Duodenal mucosa (tissue), 2 donors: ENCODE measurements around the gene SLC38A2.

ENCODE experiments used
- H3K27ac ChIP-seq: one replicate; pipeline ENCODE4 v1.7.0; 2013; ENCODE audit warnings: low read depth, low read length
- H3K27me3 ChIP-seq, 2 donors: one replicate each; pipeline ENCODE4 v1.7.0; 2013; ENCODE audit warnings: low read length in 2 of 2, control low read depth in 1 of 2; ENCODE audit not compliant: insufficient read depth in 2 of 2, control insufficient read depth in 1 of 2
- H3K36me3 ChIP-seq, 2 donors: one replicate each; pipeline ENCODE4 v1.7.0; 2013; ENCODE audit warnings: low read length in 2 of 2, control low read depth in 1 of 2; ENCODE audit not compliant: insufficient read depth in 2 of 2, control insufficient read depth in 1 of 2
- H3K4me1 ChIP-seq, 2 donors: one replicate each; pipeline ENCODE4 v1.7.0; 2013; ENCODE audit warnings: low read length in 2 of 2, control low read depth in 1 of 2; ENCODE audit not compliant: insufficient read depth in 2 of 2, control insufficient read depth in 1 of 2
- H3K4me3 ChIP-seq, 2 donors: one replicate each; pipeline ENCODE4 v1.7.0; 2013; ENCODE audit warnings: low read length in 2 of 2, low read depth in 1 of 2
- H3K9ac ChIP-seq, 2 donors: one replicate each; pipeline ENCODE4 v1.7.0; 2013; ENCODE audit warnings: low read length in 2 of 2, low read depth in 1 of 2
- H3K9me3 ChIP-seq, 2 donors: one replicate each; pipeline ENCODE4 v1.7.0; 2013; ENCODE audit warnings: low read length in 2 of 2, control low read depth in 1 of 2; ENCODE audit not compliant: control insufficient read depth in 1 of 2

The SLC38A2 gene

GRCh38 chr12:46362895-46363581, 9.5 kb downstream of the SLC38A2 start:
- no peak overlapping the region for H3K27ac ChIP-seq
- no peaks in the 10 kb centered on the region for H3K9me3 ChIP-seq
- H3K4me3 ChIP-seq = no peak overlapping the region
- H3K36me3 ChIP-seq = peaks cover 68 to 92% of the 10 kb centered on the region in 2 donors
- H3K9ac ChIP-seq = no peak overlapping the region
- H3K4me1 ChIP-seq = peaks cover 30 to 41% of the 10 kb centered on the region in 2 donors
- H3K27me3 ChIP-seq = no peaks in the 10 kb centered on the region

- H3K36me3 ChIP-seq = peaks cover 59 to 78% of the 10 kb centered on the region in 2 donors
- no peaks in the 10 kb centered on the region for H3K9me3 ChIP-seq
- H3K9ac ChIP-seq = no peak overlapping the region
- H3K4me1 ChIP-seq = peaks cover 18 to 27% of the 10 kb centered on the region in 2 donors
- H3K27me3 ChIP-seq = no peaks in the 10 kb centered on the region
- no peak overlapping the region for H3K4me3 ChIP-seq
- H3K27ac ChIP-seq = no peak overlapping the region
Observed at GRCh38 chr12:46361667-46362034, 10.9 kb downstream of the SLC38A2 start.

GRCh38 chr12:46360908-46361666, 11.5 kb downstream of the SLC38A2 start:
- Histone ChIP-seq H3K9me3 (no peaks in the 10 kb centered on the region), H3K9ac (no peak overlapping the region), H3K27me3 (no peaks in the 10 kb centered on the region), H3K27ac (no peak overlapping the region), H3K36me3 (peaks cover 55 to 74% of the 10 kb centered on the region in 2 donors), H3K4me1 (peaks cover 12 to 21% of the 10 kb centered on the region in 2 donors), H3K4me3 (no peak overlapping the region)

GRCh38 chr12:46360370-46360769, 12.2 kb downstream of the SLC38A2 start:
- Histone ChIP-seq H3K36me3 (peaks cover 49 to 68% of the 10 kb centered on the region in 2 donors), H3K27ac (no peak overlapping the region), H3K4me1 (peaks cover 5 to 14% of the 10 kb centered on the region in 2 donors)

GRCh38 chr12:46359667-46360280, 12.8 kb downstream of the SLC38A2 start:
- H3K4me1 ChIP-seq = peaks cover 0 to 8% of the 10 kb centered on the region in 2 donors
- no peak overlapping the region for H3K27ac ChIP-seq
- peaks cover 49 to 62% of the 10 kb centered on the region in 2 donors for H3K36me3 ChIP-seq
- H3K27me3 ChIP-seq = no peaks in the 10 kb centered on the region
- no peak overlapping the region for H3K9ac ChIP-seq
- no peaks in the 10 kb centered on the region for H3K9me3 ChIP-seq
- no peak overlapping the region for H3K4me3 ChIP-seq

More at GRCh38 chr12:46360370-46360769, 12.2 kb downstream of the SLC38A2 start:
- H3K9me3 ChIP-seq = no peaks in the 10 kb centered on the region
- no peak overlapping the region for H3K9ac ChIP-seq
- no peaks in the 10 kb centered on the region for H3K27me3 ChIP-seq
- H3K4me3 ChIP-seq = no peak overlapping the region

GRCh38 chr12:46358791-46359666, 13.5 kb downstream of the SLC38A2 start:
- Histone ChIP-seq H3K27me3 (no peaks in the 10 kb centered on the region), H3K4me1 (peaks cover 0 to 7% of the 10 kb centered on the region in 2 donors), H3K9me3 (no peaks in the 10 kb centered on the region), H3K9ac (no peak overlapping the region), H3K36me3 (peaks cover 44 to 55% of the 10 kb centered on the region in 2 donors), H3K4me3 (no peak overlapping the region), H3K27ac (no peak overlapping the region)

GRCh38 chr12:46358325-46358700, 14.3 kb downstream of the SLC38A2 start:
- Histone ChIP-seq H3K9me3 (no peaks in the 10 kb centered on the region), H3K27ac (no peak overlapping the region), H3K27me3 (no peaks in the 10 kb centered on the region), H3K36me3 (peaks cover 38 to 48% of the 10 kb centered on the region in 2 donors), H3K4me3 (no peak overlapping the region), H3K9ac (no peak overlapping the region), H3K4me1 (peaks cover 0 to 5% of the 10 kb centered on the region in 2 donors)

- Histone ChIP-seq H3K36me3 (peaks cover 33 to 41% of the 10 kb centered on the region in 2 donors), H3K9ac (no peak overlapping the region), H3K4me1 (peaks cover 0 to 5% of the 10 kb centered on the region in 2 donors), H3K27me3 (no peaks in the 10 kb centered on the region), H3K4me3 (no peak overlapping the region), H3K9me3 (no peaks in the 10 kb centered on the region), H3K27ac (no peak overlapping the region)
Observed at GRCh38 chr12:46357438-46358324, 14.9 kb downstream of the SLC38A2 start.
